ENCODE results near the gene TRA2A. TPM values are rescaled to one million over a fixed set of nuclear protein-coding genes. Genes with fewer than 3 reads are reported as not detected.
A peak's percentile ranks its signal among the peaks of the same experiment; 100 is the strongest.

TRA2A gene
- total and polyA plus RNA-seq, 10 of the 15 experiments (the other 5 are each of a cell fraction or from before 2014, with no cell fraction given): 25.0 to 224 (median 91.3) TPM

GRCh38 chr7:23458044-23458443 is 73.7 kb downstream of the TRA2A start (continued):
- TF ChIP-seq, protein P1, sequence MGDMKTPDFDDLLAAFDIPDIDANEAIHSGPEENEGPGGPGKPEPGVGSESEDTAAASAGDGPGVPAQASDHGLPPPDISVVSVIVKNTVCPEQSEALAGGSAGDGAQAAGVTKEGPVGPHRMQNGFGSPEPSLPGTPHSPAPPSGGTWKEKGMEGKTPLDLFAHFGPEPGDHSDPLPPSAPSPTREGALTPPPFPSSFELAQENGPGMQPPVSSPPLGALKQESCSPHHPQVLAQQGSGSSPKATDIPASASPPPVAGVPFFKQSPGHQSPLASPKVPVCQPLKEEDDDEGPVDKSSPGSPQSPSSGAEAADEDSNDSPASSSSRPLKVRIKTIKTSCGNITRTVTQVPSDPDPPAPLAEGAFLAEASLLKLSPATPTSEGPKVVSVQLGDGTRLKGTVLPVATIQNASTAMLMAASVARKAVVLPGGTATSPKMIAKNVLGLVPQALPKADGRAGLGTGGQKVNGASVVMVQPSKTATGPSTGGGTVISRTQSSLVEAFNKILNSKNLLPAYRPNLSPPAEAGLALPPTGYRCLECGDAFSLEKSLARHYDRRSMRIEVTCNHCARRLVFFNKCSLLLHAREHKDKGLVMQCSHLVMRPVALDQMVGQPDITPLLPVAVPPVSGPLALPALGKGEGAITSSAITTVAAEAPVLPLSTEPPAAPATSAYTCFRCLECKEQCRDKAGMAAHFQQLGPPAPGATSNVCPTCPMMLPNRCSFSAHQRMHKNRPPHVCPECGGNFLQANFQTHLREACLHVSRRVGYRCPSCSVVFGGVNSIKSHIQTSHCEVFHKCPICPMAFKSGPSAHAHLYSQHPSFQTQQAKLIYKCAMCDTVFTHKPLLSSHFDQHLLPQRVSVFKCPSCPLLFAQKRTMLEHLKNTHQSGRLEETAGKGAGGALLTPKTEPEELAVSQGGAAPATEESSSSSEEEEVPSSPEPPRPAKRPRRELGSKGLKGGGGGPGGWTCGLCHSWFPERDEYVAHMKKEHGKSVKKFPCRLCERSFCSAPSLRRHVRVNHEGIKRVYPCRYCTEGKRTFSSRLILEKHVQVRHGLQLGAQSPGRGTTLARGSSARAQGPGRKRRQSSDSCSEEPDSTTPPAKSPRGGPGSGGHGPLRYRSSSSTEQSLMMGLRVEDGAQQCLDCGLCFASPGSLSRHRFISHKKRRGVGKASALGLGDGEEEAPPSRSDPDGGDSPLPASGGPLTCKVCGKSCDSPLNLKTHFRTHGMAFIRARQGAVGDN (IDR thresholded peaks at IDR 0.05): no peak
- TF ChIP-seq SRF (IDR thresholded peaks at IDR 0.05; ENCODE audit: low read depth in 2 of 2, low read length in 2 of 2) (no peak), MTA2 (IDR thresholded peaks at IDR 0.05; ENCODE audit: low read depth) (no peak)

DNA sequence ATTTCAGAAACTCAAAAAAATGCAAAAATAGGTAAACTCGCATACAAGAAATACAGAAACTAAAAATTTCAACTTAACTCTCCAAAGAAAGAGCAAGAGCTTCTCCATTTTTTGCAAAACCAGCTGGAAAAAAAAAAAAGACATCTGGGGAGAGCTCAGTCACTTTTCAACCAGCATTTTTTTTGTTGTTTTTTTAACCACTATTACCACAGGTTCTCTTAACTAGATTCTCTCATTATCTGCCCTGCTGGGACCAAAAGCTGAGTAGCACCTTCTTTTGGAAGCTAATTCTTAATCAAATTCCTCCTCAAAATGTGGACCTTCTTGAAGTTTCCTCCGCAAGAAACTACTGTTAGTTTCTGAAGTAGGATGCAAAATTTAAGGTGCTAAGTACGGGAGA is 75.7 kb downstream of the TRA2A start:
- H3K4me2 ChIP-seq (ENCODE audit: control insufficient read depth, insufficient read depth): no peak overlapping the region
- in situ Hi-C loops (cut with MboI): no loop called here
- no TSS peak for BruUV-seq (replicated peaks)
- no peak overlapping the region for H3K4me3 ChIP-seq
- WGBS (ENCODE audit: insufficient coverage, insufficient replicate concordance, low lambda C conversion rate, missing lambda C conversion rate): 90% methylated on average over 3 of the region's 3 CpGs
- ChIA-PET POLR2A (interaction anchor here (1.0 to 1.2 kb wide), 4 partner anchors 9 to 157 kb away, joined by 3 read pairs; no protein-coding TSS in a partner anchor), RAD21 (ENCODE audit: unreplicated experiment) (interaction anchor here (0.6 to 1.2 kb wide), 3 partner anchors 36 to 98 kb away, joined by 3 to 5 read pairs (median 3); no protein-coding TSS in a partner anchor), SMC1A (ENCODE audit: uncharacterized antibody, unreplicated experiment) (interaction anchor here (0.6 to 1.5 kb wide), 12 partner anchors 8 to 98 kb away, joined by 3 to 11 read pairs (median 4); no protein-coding TSS in a partner anchor), CTCF (interaction anchor here (0.6 to 2.3 kb wide), 5 partner anchors 11 to 183 kb away, joined by 3 to 10 read pairs (median 4); no protein-coding TSS in a partner anchor)
- DNase-seq (ENCODE audit: low read depth, low spot score) (no peak), ATAC-seq (no peak), FAIRE-seq (no peak)
- no peaks in the 10 kb centered on the region for H4K20me1 ChIP-seq (ENCODE audit: control insufficient read depth, insufficient read depth)
- TF ChIP-seq ZNF384 (IDR thresholded peaks at IDR 0.05; ENCODE audit: borderline replicate concordance, low read depth, low read length) (peak; percentile 29; the same call in 1 of the 2 replicates), GABPA (IDR thresholded peaks at IDR 0.05; ENCODE audit: low read depth) (no peak)
- TF ChIP-seq, protein P2, sequence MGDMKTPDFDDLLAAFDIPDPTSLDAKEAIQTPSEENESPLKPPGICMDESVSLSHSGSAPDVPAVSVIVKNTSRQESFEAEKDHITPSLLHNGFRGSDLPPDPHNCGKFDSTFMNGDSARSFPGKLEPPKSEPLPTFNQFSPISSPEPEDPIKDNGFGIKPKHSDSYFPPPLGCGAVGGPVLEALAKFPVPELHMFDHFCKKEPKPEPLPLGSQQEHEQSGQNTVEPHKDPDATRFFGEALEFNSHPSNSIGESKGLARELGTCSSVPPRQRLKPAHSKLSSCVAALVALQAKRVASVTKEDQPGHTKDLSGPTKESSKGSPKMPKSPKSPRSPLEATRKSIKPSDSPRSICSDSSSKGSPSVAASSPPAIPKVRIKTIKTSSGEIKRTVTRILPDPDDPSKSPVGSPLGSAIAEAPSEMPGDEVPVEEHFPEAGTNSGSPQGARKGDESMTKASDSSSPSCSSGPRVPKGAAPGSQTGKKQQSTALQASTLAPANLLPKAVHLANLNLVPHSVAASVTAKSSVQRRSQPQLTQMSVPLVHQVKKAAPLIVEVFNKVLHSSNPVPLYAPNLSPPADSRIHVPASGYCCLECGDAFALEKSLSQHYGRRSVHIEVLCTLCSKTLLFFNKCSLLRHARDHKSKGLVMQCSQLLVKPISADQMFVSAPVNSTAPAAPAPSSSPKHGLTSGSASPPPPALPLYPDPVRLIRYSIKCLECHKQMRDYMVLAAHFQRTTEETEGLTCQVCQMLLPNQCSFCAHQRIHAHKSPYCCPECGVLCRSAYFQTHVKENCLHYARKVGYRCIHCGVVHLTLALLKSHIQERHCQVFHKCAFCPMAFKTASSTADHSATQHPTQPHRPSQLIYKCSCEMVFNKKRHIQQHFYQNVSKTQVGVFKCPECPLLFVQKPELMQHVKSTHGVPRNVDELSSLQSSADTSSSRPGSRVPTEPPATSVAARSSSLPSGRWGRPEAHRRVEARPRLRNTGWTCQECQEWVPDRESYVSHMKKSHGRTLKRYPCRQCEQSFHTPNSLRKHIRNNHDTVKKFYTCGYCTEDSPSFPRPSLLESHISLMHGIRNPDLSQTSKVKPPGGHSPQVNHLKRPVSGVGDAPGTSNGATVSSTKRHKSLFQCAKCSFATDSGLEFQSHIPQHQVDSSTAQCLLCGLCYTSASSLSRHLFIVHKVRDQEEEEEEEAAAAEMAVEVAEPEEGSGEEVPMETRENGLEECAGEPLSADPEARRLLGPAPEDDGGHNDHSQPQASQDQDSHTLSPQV (IDR thresholded peaks at IDR 0.05): 0 out of 2 replicates have a peak, but pooled peaks have one; percentile 47
- TF ChIP-seq, protein P1 (IDR thresholded peaks at IDR 0.05): peak; percentile 41; the same call in 1 of the 2 replicates
- H3K4me1 ChIP-seq (ENCODE audit: control insufficient read depth, insufficient read depth, low read length): peaks cover 4% of the 10 kb centered on the region
- H3K27ac ChIP-seq (ENCODE audit: control insufficient read depth, insufficient read depth): no peak overlapping the region
- H3K9me3 ChIP-seq (replicated peaks; ENCODE audit: control insufficient read depth, insufficient read depth, low read length): no peaks in the 10 kb centered on the region
- H2AFZ ChIP-seq (ENCODE audit: control insufficient read depth, low read depth, low read length): no peak overlapping the region
- no peaks in the 10 kb centered on the region for H3K27me3 ChIP-seq (replicated peaks in 1 of 2; ENCODE audit: control insufficient read depth in 2 of 2, insufficient read depth in 2 of 2, low read length in 1 of 2)
- no peak overlapping the region for H3K9ac ChIP-seq (ENCODE audit: control insufficient read depth, insufficient read depth, low read length)
- peaks cover 90% of the 10 kb centered on the region for H3K79me2 ChIP-seq (ENCODE audit: control insufficient read depth, insufficient read depth, low read length)
- peaks cover 0 to 11% of the 10 kb centered on the region in 2 experiments; a peak in 2 of 4 replicates for H3K36me3 ChIP-seq (ENCODE audit: control insufficient read depth in 2 of 2, insufficient read depth in 2 of 2, low read length in 1 of 2)
- intact Hi-C loops (cut with micrococcal nuclease; ENCODE audit: unreplicated experiment): no loop called here

All from GM12878 (cell line).